ENCODE data around the gene RNF31.

GRCh38 chr14:24130380-24130716 lies 16.9 kb upstream of the RNF31 start, which contains the start of gene FITM1:
- TF ChIP-seq CTCF (IDR thresholded peaks at IDR 0.05) (no peak), EP300 (IDR thresholded peaks at IDR 0.05) (no peak)

All from ovary (tissue), 3 donors.